NCI-H128 (cell line): ENCODE measurements around the gene ALDH3B1.

Experiments
- DNase-seq: peaks from one replicate; lab custom pipeline; 2025; ENCODE audit not compliant: unreplicated experiment; lab: John Stamatoyannopoulos, UW

ALDH3B1 gene

GRCh38 chr11:68013611-68014156, 3.6 kb downstream of the ALDH3B1 start:
- no peak for DNase-seq

GRCh38 chr11:68014157-68014946, 4.2 kb downstream of the ALDH3B1 start:
- DNase-seq: no peak

- DNase-seq: no peak
These were observed 4.9 kb downstream of the ALDH3B1 start for GRCh38 chr11:68014947-68015447.

- no peak for DNase-seq
These were observed 5.3 kb downstream of the ALDH3B1 start for GRCh38 chr11:68015467-68015866.

GRCh38 chr11:68016161-68016903, 6.2 kb downstream of the ALDH3B1 start:
- no peak for DNase-seq

GRCh38 chr11:68016904-68017817, 7.0 kb downstream of the ALDH3B1 start:
- DNase-seq: no peak

GRCh38 chr11:68017980-68018729, 8.0 kb downstream of the ALDH3B1 start:
- no peak for DNase-seq

- no peak for DNase-seq
These were observed 8.6 kb downstream of the ALDH3B1 start for GRCh38 chr11:68018730-68019190.

GRCh38 chr11:68019486-68019885, 9.4 kb downstream of the ALDH3B1 start:
- no peak for DNase-seq

- no peak for DNase-seq
These were observed 10.4 kb downstream of the ALDH3B1 start for GRCh38 chr11:68020575-68020974.

- no peak for DNase-seq
These were observed 11.2 kb downstream of the ALDH3B1 start for GRCh38 chr11:68021167-68021787.

- no peak for DNase-seq
These were observed 12.4 kb downstream of the ALDH3B1 start for GRCh38 chr11:68022531-68022930.

- no peak for DNase-seq
These were observed 14.4 kb downstream of the ALDH3B1 start for GRCh38 chr11:68024508-68024907.

GRCh38 chr11:68025047-68025446, 14.9 kb downstream of the ALDH3B1 start:
- no peak for DNase-seq

GRCh38 chr11:68026391-68027105, 16.4 kb downstream of the ALDH3B1 start:
- no peak for DNase-seq

- no peak for DNase-seq
These were observed 17.5 kb downstream of the ALDH3B1 start for GRCh38 chr11:68027667-68028066.

GRCh38 chr11:68028802-68029545, 18.8 kb downstream of the ALDH3B1 start:
- no peak for DNase-seq
